ENCODE data around the gene HERC3.

Gene HERC3

DNA sequence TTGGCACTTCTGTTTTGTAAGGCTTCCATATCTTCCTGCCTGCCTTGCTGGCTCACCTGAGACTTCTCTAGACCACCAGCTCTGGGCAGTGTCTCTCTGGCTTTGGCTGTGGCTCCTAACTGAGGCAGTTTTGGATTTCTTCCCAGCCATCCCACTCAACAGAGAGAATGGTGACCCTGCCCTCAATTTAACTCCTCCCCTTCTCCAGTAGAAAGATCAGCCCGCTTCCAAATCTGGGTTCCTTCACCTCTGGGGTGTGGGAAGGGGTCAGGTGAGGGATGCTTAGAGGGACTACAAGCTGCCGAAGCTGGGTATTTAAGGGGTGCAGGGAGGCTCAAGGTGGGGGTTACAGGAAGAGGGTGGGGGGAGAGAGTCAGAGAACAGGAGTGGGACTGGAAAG lies 81.6 kb downstream of the HERC3 start:
- Histone ChIP-seq H3K9ac (ENCODE audit: low read length) (no peak overlapping the region), H3K36me3 (ENCODE audit: control insufficient read depth, low read depth, low read length) (no peaks in the 10 kb centered on the region), H3K9me3 (ENCODE audit: control insufficient read depth, low read depth, low read length) (no peaks in the 10 kb centered on the region), H3K4me3 (ENCODE audit: low read length) (no peak overlapping the region), H3K4me1 (ENCODE audit: control insufficient read depth, low read depth, low read length) (no peaks in the 10 kb centered on the region), H3K27me3 (ENCODE audit: control insufficient read depth, insufficient read depth, low read length) (no peaks in the 10 kb centered on the region), H3K27ac (ENCODE audit: low read length) (no peak overlapping the region)

DNA sequence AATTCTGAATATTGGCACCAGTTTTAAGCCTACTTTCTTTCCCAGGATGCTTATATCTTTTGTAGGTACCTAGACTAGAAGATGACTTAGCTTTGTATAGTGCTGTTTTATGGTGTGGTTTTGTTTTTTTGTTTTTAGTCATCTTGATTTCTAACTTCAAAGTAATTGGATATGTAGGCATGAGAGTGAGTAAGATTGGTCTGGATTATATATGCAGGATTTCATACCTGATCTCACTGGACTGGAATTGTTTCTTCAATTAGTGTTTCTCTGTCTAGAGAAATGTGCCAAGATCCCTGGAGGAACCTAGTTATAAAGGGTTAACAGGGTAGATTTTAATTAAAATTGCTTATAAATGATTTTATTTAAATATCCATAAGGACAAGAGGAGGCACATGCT lies 82.3 kb downstream of the HERC3 start:
- Histone ChIP-seq H3K36me3 (ENCODE audit: control insufficient read depth, low read depth, low read length) (no peaks in the 10 kb centered on the region), H3K9ac (ENCODE audit: low read length) (no peak overlapping the region), H3K27me3 (ENCODE audit: control insufficient read depth, insufficient read depth, low read length) (no peaks in the 10 kb centered on the region), H3K27ac (ENCODE audit: low read length) (no peak overlapping the region), H3K4me3 (ENCODE audit: low read length) (no peak overlapping the region), H3K4me1 (ENCODE audit: control insufficient read depth, low read depth, low read length) (no peaks in the 10 kb centered on the region), H3K9me3 (ENCODE audit: control insufficient read depth, low read depth, low read length) (no peaks in the 10 kb centered on the region)

DNA sequence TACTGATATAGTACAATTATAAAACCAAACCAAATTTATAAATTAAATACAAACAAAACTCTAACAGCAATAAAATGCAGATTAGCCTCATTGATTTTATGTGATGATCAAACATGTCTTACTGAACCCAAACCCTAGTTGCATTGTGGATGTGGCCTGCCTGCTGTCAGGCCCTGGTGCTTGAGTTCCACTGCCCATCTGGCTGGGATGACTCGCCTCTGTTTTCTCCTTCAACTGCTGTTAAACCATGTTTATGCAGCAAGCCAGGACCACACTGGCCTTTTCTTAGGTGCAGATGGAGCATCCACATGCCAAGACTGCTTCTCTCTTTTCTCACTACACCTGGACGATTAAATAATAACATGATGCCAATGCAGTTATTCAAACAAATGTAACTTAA lies 82.7 kb downstream of the HERC3 start:
- no peak overlapping the region for H3K27ac ChIP-seq (ENCODE audit: low read length)
- H3K9ac ChIP-seq (ENCODE audit: low read length) = no peak overlapping the region
- no peak overlapping the region for H3K4me3 ChIP-seq (ENCODE audit: low read length)
- no peaks in the 10 kb centered on the region for H3K4me1 ChIP-seq (ENCODE audit: control insufficient read depth, low read depth, low read length)
- H3K9me3 ChIP-seq (ENCODE audit: control insufficient read depth, low read depth, low read length) = no peaks in the 10 kb centered on the region
- no peaks in the 10 kb centered on the region for H3K36me3 ChIP-seq (ENCODE audit: control insufficient read depth, low read depth, low read length)
- no peaks in the 10 kb centered on the region for H3K27me3 ChIP-seq (ENCODE audit: control insufficient read depth, insufficient read depth, low read length)

DNA sequence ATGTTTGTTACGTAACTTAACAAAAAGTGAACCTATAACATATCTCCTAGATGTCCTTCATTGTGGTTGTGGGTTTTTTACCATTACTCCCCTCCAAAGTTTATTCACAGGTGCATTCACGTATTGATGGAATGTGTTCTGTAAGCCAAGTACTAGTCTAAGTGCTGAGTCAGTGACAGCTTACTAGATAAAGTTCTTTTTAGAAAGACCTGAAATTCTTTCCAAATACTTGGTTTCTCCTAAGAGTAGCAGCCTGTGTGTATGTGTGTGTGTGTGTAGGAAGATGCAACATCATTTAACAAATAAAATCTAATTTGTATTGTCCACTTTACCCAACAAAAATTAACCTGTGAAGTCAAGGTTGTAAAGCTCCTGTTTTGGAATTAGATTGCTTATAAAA lies 83.3 kb downstream of the HERC3 start:
- Histone ChIP-seq H3K27ac (ENCODE audit: low read length) (no peak overlapping the region), H3K9me3 (ENCODE audit: control insufficient read depth, low read depth, low read length) (no peaks in the 10 kb centered on the region), H3K9ac (ENCODE audit: low read length) (no peak overlapping the region), H3K4me1 (ENCODE audit: control insufficient read depth, low read depth, low read length) (no peaks in the 10 kb centered on the region), H3K36me3 (ENCODE audit: control insufficient read depth, low read depth, low read length) (no peaks in the 10 kb centered on the region), H3K4me3 (ENCODE audit: low read length) (no peak overlapping the region), H3K27me3 (ENCODE audit: control insufficient read depth, insufficient read depth, low read length) (no peaks in the 10 kb centered on the region)

DNA sequence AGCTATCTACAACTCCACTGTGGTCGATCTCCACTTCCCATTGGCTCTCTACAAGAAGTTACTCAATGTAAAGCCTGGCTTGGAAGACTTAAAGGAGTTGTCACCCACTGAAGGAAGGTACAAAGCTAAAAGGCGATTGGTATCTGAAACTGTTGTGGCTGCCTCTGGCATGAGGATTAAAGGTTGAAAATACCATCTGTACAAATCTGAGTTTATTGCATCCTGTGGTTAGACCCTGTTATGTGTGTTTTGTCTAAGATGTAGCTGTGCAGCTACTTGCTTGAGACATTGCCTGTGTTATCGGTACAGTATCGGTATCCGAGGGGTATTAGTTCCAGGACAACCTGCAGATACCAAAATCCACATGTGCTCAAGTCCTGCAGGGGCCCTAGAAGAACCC lies 88.9 kb downstream of the HERC3 start:
- no peaks in the 10 kb centered on the region for H3K9me3 ChIP-seq (ENCODE audit: control insufficient read depth, low read depth, low read length)
- H3K4me3 ChIP-seq (ENCODE audit: low read length) = no peak overlapping the region
- no peaks in the 10 kb centered on the region for H3K27me3 ChIP-seq (ENCODE audit: control insufficient read depth, insufficient read depth, low read length)
- no peaks in the 10 kb centered on the region for H3K36me3 ChIP-seq (ENCODE audit: control insufficient read depth, low read depth, low read length)
- no peak overlapping the region for H3K9ac ChIP-seq (ENCODE audit: low read length)
- H3K27ac ChIP-seq (ENCODE audit: low read length) = no peak overlapping the region
- no peaks in the 10 kb centered on the region for H3K4me1 ChIP-seq (ENCODE audit: control insufficient read depth, low read depth, low read length)

DNA sequence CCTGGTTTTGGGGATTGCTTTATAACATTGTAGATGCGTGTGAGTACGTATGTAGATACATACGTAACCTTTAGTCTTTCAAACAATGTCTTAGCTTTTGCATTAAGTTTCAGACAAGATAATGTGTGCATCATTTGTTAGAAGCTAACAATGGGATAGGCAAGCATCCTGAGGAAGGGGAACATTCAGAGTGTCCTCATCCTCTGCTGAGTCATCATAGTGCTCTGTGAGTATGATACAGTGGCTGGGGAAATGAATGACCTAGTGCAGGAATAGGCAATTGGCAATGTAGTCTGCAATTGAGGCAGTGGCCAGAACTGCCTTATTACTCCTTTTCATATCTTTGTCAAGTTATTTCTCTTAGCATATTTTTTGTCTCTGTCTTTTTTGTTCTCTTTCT lies 98.1 kb downstream of the HERC3 start:
- Histone ChIP-seq H3K9ac (ENCODE audit: low read length) (no peak overlapping the region), H3K4me3 (ENCODE audit: low read length) (no peak overlapping the region), H3K36me3 (ENCODE audit: control insufficient read depth, low read depth, low read length) (no peaks in the 10 kb centered on the region), H3K27me3 (ENCODE audit: control insufficient read depth, insufficient read depth, low read length) (no peaks in the 10 kb centered on the region), H3K4me1 (ENCODE audit: control insufficient read depth, low read depth, low read length) (no peaks in the 10 kb centered on the region), H3K9me3 (ENCODE audit: control insufficient read depth, low read depth, low read length) (no peaks in the 10 kb centered on the region), H3K27ac (ENCODE audit: low read length) (no peak overlapping the region)

DNA sequence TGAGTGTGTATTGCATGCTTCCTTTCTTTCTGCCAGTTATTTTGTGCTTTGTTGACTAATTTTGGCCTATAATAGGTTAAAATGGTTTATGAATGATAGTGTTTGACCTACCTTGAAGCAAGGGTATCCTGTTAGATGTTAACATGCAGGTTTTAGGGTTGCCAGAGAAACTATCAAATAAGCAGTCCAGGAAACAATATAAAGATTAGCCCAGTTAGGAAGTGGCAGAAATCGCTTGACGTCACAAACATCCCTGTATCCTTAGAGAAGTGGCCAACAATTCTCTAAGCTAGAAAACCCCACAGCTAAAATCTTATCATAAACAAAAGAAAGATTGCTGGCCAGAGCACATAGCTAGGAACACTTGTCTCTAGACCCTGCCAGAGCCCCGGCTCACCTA lies 101.5 kb downstream of the HERC3 start:
- Histone ChIP-seq H3K9me3 (ENCODE audit: control insufficient read depth, low read depth, low read length) (no peaks in the 10 kb centered on the region), H3K4me1 (ENCODE audit: control insufficient read depth, low read depth, low read length) (no peaks in the 10 kb centered on the region), H3K27ac (ENCODE audit: low read length) (no peak overlapping the region), H3K27me3 (ENCODE audit: control insufficient read depth, insufficient read depth, low read length) (no peaks in the 10 kb centered on the region), H3K4me3 (ENCODE audit: low read length) (no peak overlapping the region), H3K9ac (ENCODE audit: low read length) (no peak overlapping the region), H3K36me3 (ENCODE audit: control insufficient read depth, low read depth, low read length) (no peaks in the 10 kb centered on the region)

DNA sequence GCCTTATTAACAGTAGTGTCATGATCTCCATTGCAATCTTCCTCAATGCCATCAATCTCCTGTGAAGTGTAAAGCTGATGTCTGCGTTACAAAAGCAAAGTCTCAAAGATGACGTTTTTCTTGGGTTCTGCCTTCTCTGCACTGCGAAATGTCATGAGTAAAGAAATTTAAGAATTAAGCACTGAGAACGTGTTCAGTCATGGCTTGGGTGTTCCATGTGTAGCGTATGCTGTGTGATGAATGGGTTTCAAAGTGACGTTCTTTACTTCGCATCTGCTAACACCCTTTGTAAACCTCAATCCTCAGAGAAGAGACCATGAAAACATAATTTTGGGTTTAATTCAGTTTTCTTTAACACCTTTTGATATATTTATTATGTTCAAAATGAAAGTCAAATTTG lies 104.3 kb downstream of the HERC3 start:
- Histone ChIP-seq H3K9me3 (ENCODE audit: control insufficient read depth, low read depth, low read length) (no peaks in the 10 kb centered on the region), H3K9ac (ENCODE audit: low read length) (no peak overlapping the region), H3K4me1 (ENCODE audit: control insufficient read depth, low read depth, low read length) (no peaks in the 10 kb centered on the region), H3K4me3 (ENCODE audit: low read length) (no peak overlapping the region), H3K36me3 (ENCODE audit: control insufficient read depth, low read depth, low read length) (no peaks in the 10 kb centered on the region), H3K27me3 (ENCODE audit: control insufficient read depth, insufficient read depth, low read length) (no peaks in the 10 kb centered on the region), H3K27ac (ENCODE audit: low read length) (no peak overlapping the region)

DNA sequence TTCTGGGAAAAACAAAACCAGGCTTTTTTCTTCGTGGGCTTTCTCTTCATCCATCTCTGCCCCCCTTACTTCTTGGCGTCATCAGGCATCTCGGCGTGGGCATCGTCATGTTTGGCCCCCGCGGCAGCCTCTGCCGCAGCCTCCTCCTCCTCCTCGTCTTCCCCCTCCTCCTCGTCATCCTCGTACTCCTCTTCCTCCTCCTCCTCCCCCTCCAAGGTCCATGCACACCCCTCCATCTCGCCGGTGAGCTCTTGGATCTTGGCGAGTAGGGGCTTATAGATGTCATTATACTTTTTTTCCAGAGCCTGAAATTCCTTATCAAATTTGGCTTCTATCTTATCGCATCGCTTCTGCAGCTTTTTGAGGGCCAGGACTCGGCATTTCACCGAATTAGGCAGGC lies 104.9 kb downstream of the HERC3 start:
- Histone ChIP-seq H3K9ac (ENCODE audit: low read length) (no peak overlapping the region), H3K36me3 (ENCODE audit: control insufficient read depth, low read depth, low read length) (no peaks in the 10 kb centered on the region), H3K4me1 (ENCODE audit: control insufficient read depth, low read depth, low read length) (no peaks in the 10 kb centered on the region), H3K4me3 (ENCODE audit: low read length) (no peak overlapping the region), H3K9me3 (ENCODE audit: control insufficient read depth, low read depth, low read length) (no peaks in the 10 kb centered on the region), H3K27ac (ENCODE audit: low read length) (no peak overlapping the region), H3K27me3 (ENCODE audit: control insufficient read depth, insufficient read depth, low read length) (no peaks in the 10 kb centered on the region)

DNA sequence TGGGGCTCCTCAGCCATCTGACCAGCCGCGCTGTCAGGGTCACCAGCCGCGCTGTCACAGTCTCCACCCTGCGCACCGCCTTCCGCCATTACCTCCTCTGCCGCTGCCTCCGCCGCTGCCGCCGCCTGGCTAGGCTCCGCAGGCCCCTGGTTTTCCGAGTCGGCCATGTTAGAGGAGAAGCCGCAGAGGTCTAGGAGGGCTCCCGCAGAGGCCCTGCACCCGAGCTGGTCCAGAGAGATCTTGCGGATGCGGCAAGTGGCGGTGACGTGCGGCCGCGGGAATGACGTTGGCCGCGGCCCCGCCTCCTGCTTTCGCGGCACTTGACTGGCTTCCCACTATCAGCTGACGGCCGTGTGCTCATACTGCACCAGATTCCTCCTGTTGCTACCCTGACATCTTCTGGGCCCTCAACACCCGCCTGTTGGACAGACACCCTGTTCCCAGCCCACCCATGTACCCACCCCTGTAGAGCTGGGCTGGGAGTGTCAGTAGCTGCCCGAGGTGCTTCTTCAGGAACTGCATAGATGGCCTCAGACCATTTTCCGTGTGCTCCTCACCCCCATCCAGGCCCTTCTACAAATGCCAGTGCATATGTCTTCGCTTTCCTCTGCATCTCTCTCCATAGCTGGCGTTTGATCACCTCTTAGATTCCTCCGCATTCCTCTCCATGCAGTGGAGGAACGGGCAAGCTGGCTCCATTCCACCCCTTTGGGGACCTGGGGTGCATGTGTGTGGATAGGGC lies 105.5 kb downstream of the HERC3 start, which contains the start of gene NAP1L5:
Gene NAP1L5, minus strand, starts transcription at position 242 of the 742 bp plus-strand sequence. Its CDS starts 75 bp downstream, at position 167.
- no peaks in the 10 kb centered on the region for H3K27me3 ChIP-seq (ENCODE audit: control insufficient read depth, insufficient read depth, low read length)
- H3K9me3 ChIP-seq (ENCODE audit: control insufficient read depth, low read depth, low read length) = no peaks in the 10 kb centered on the region
- no peak within 1 kb of the TSS for H3K4me3 ChIP-seq (ENCODE audit: low read length)
- H3K27ac ChIP-seq (ENCODE audit: low read length) = no peak within 1 kb of the TSS
- no peaks in the 10 kb centered on the region for H3K36me3 ChIP-seq (ENCODE audit: control insufficient read depth, low read depth, low read length)
- no peak within 1 kb of the TSS for H3K9ac ChIP-seq (ENCODE audit: low read length)
- H3K4me1 ChIP-seq (ENCODE audit: control insufficient read depth, low read depth, low read length) = no peaks in the 10 kb centered on the region

DNA sequence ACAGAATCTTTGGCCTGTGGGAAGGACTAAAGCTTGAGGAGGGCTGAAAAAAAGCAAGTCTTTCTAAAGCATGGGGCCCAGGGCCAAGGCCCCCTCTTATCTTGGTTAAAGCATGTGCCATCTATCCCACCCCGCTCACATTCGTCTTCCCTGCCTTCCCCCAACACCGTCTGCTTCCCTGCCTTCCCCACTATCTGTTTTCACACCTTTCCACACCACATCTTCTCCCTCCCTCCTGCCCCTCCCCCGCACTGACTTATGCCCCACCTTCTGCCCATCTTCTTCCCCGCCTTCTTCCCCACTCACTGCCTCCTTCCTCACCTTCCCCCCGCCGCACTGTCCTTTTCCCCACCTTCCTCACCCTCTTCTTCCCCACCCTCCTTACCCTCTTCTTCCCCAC lies 106.2 kb downstream of the HERC3 start:
- Histone ChIP-seq H3K36me3 (ENCODE audit: control insufficient read depth, low read depth, low read length) (no peaks in the 10 kb centered on the region), H3K9ac (ENCODE audit: low read length) (no peak overlapping the region), H3K4me1 (ENCODE audit: control insufficient read depth, low read depth, low read length) (no peaks in the 10 kb centered on the region), H3K27me3 (ENCODE audit: control insufficient read depth, insufficient read depth, low read length) (no peaks in the 10 kb centered on the region), H3K9me3 (ENCODE audit: control insufficient read depth, low read depth, low read length) (no peaks in the 10 kb centered on the region), H3K4me3 (ENCODE audit: low read length) (no peak overlapping the region), H3K27ac (ENCODE audit: low read length) (no peak overlapping the region)

DNA sequence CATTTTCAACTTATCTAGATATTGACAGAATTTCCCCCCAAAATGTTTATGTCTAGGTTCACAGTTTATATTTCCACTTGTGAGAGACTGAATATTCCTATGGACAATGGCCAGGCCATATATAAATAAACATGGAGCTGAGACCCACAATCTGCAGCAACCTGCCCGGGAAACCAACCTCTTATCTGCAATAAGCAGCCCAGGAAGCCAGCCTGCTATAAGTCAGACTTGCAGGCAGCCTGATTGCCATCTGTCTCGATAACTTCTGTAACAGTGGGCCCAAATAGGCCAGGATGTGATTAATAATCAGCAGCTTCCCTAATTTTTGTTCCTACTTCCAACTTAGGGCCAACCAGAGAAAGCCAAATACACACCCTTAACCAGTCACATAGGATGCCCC lies 110.5 kb downstream of the HERC3 start:
- Histone ChIP-seq H3K4me3 (ENCODE audit: low read length) (no peak overlapping the region), H3K9ac (ENCODE audit: low read length) (no peak overlapping the region), H3K27me3 (ENCODE audit: control insufficient read depth, insufficient read depth, low read length) (no peaks in the 10 kb centered on the region), H3K36me3 (ENCODE audit: control insufficient read depth, low read depth, low read length) (no peaks in the 10 kb centered on the region), H3K9me3 (ENCODE audit: control insufficient read depth, low read depth, low read length) (no peaks in the 10 kb centered on the region), H3K27ac (ENCODE audit: low read length) (no peak overlapping the region), H3K4me1 (ENCODE audit: control insufficient read depth, low read depth, low read length) (no peaks in the 10 kb centered on the region)
